NCI-H146 treated with DMSO at 0.1 percent for 48 hours (cell line): ENCODE data around the gene ARNT2.

Experiments
- DNase-seq: peaks from one replicate; lab custom pipeline; 2025; ENCODE audit not compliant: unreplicated experiment; lab: John Stamatoyannopoulos, UW

ARNT2 gene

DNA sequence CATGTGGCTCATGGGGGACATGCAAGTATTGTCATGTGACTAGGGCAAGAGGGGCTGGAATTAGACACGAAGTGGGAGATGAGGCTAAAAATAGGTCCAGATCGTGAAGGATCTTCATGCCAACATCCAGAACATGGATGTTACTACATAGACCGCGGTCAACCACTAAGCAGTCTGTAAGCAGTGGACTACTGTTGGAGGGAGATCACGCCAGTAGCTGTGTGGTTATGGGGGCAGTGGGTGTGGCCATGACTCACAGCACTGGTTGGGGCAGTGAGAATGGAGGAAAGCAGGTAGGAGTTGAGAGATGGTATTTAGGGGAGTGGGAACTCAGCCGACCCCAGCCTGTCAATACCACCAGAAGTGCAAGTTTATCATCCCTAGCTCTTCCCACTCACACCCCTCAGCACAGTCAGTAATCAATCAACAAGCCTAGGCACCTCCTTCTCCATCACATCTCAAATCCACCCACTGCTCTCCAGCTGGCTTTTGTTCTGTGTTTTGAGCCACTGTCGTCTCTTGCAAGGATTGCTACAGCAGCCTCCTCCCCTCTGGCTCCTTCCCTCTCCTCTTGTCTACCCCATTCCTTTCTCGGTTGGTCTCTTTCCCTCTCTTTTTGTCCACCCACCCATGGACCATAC lies 183.8 kb downstream of the ARNT2 start:
- DNase-seq = no peak

DNA sequence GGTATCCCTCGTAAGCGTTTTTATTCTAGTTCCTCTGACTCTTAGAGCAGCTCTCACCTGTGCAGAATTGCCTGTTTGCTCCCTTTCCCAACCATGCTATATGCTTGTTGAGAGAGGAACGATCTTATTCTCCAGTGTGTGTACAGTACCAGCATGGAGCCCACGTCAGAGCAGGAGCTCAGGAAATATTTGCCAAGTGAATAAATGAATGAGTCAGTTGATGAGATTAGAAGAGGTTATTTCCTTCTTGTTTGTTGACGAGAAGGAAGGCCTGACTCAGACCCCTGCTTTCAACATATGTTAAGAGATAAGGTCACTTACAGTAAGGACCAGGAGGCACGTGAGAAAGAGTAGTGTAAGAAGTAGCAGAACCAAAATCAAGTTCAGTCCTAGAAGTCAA lies 184.6 kb downstream of the ARNT2 start:
- DNase-seq = no peak

- no peak for DNase-seq
Observed at GRCh38 chr15:80590761-80591355, 186.7 kb downstream of the ARNT2 start.

GRCh38 chr15:80591471-80591870 lies 187.3 kb downstream of the ARNT2 start:
- no peak for DNase-seq

DNA sequence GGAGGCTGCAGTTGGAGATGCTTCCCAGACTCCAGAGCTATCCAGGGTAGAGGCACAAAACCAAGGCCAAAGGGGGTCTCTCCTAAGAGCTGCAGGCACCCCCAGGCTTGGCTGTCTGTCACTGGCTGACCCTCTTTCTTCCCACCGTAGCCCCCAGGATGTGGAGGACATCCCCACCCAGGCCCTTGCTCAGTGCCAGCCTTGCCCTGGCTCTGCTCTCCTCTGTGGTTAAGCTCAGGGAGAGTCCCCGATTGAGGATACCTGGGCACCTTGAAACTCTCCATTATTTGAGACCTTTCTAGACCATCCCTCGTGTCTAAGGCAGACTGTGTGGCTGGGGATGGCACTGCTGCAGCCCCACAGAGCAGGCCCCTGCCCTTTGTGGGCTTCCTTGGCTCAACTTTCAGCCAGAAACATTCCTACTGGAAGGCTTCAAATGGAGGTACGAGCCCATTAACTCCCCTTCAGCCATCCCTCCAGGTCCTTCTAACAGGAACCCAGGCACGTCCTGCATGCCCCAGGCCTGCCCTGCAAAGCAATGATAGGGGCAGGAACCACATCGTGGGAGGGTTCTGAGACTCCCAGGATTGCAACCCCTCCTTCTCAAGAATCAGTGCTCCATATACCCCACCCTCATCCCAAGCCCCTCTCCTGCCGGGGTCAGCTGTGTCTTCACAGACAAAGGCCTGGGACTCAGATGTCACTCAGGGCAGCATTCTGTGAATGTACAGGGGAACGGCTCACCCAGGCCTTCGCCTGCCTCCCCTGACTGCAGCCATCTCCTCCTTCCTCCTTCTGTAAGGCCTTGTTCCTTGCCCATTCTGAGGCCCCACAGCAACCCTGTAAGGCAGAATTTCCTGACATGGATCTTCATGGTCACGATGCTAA lies 188.0 kb downstream of the ARNT2 start:
- no peak for DNase-seq

GRCh38 chr15:80593486-80594030 lies 189.4 kb downstream of the ARNT2 start:
- DNase-seq = no peak

DNA sequence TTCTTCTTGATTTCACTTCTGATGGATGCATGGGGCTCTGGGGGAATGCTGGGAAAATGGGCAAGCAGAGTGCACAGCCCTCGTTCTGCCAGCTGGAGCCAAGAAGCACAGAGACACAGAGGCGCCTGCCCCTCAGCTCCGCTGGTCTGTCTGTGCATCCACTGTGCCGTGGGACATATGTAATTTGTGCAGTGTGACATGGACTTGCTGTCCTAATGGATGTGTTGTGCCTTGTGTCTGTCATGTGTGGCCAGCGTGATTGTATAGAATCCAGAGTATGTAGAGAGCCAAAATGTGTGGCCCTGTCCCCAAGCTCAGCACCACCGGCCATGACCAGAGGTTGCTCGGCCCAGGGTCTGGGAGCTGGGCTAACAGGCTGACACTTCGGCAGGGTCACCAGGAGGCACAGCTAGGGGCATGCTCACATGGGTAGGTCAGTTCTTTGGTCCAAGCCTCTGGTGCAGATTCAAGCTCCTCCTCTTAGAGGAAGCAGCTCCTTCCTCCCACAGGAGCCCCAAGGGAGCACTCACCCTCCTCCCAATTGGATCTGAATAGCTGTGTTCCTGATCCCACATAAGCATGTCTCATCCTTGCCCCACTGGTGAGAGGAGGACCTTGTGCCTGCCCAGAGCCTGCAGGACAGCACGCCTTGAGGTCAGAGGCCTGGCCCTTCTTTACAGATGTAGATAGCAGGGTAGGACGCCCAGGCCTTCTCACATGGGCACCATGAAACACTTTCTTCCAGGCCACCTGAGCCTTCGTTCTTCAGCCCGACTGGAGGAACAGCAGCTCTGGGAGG lies 190.1 kb downstream of the ARNT2 start:
- no peak for DNase-seq

GRCh38 chr15:80595396-80595795 lies 191.2 kb downstream of the ARNT2 start:
- DNase-seq = no peak

DNA sequence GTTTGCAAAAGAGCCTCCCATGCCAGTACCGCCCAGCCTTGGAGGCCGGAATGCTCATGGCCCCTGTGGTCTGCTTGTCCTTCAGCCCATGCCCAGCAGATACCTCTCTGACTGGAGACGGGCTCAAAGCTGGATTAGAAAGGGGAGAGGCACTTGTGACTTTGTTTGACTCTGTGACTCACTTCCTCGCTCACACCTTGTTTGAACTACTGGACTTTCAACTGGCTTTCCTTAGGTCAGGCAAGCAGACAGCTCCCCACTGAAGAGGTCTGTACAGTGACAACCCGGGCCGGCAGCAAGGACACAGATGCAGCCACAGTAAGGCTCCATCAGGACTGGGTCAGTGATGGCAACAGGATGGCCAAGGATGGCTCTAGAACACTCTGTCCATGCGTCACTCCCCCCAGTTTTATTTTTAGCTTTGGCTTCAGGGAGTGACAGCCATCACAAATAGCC lies 192.4 kb downstream of the ARNT2 start:
- no peak for DNase-seq

DNA sequence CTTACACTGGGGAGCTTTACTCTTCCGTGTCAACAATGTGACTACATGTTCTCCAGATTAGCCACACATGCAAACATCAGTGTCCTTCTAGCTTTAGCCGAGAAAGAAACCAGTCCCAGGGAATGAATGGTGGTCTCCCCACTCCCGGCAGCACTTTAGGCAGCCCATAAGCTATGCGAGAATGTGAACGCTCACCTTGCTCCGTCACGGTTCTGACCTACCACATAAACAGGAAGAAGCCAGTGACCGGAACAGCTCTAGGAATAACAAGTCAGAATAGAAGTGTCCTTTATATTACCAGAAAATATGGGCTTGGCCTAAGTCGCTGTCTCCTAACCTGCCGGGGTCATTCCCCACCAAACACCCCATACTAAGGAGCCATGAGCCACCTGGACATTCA lies 192.9 kb downstream of the ARNT2 start:
- DNase-seq = no peak

GRCh38 chr15:80599359-80599758 lies 195.2 kb downstream of the ARNT2 start:
- DNase-seq = no peak

DNA sequence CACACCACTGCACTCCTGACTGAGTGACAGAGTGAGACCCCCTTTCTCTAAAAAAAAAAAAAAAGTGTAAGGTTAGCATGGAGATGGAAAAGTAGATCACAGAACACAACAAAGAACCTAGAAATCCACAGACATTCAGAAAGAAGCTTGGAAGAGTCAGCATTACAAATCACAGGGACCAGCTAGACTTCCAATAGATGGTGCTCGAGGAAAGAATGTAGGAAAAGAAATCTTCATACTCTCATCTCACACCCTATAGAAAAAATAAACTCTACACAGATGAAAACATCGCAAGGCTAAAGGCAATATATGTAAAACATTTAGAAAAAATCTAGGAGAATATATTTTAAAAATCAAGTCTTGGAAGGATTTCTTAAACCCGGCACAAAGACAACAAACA lies 196.4 kb downstream of the ARNT2 start:
- no peak for DNase-seq

GRCh38 chr15:80601256-80601655 lies 197.1 kb downstream of the ARNT2 start:
- DNase-seq = no peak

DNA sequence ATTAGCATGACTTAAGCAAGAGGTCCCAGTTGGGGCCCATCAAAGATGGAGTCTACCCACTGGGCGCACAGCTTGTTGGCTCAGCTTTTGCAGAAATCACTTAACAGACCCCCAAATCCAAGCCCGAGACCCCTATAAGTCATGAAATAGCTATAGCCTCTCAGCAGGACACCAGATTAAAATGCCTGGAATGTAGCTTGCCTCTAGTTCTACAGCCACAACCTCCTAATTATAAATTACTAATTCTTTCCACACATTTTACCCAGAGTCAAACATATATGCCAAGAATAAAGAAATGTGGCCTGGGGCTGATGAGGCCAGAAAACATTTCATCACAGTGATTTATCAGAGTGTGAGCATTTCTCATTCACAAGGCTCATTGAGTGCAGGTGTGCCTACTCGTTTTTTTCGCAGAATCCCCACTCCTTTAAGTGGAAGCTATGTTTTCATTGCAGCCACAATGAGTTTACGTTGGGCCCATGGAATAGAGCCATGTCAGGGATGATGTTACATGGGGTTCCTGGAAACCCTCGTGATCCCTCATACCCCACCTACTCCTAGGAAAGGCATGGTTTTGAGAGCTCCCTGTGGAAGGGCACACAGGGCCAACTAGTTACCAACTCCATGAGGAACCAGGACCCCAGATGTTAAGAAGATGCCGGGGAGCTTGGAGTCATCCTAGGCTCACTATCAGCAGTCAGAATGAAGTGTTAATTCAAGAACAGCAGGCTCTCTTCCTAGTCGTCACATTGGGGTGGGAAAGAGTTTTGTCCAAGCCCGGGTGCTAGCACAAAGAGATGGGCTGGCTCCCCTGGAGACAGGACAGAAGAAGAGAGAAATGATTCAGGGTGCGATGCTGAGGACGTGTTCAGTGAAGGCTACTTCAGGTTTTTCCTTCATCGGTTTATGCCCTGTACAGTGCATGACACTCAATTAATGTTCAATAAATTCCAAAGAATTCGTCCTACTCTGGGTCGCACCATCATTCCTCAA lies 200.7 kb downstream of the ARNT2 start:
- DNase-seq = no peak

- no peak for DNase-seq
Observed at GRCh38 chr15:80605591-80606150, 201.5 kb downstream of the ARNT2 start.

GRCh38 chr15:80606511-80607071 lies 202.4 kb downstream of the ARNT2 start:
- no peak for DNase-seq

GRCh38 chr15:80607287-80607980 lies 203.3 kb downstream of the ARNT2 start:
- DNase-seq = no peak

- DNase-seq = peak; percentile 36
Observed at GRCh38 chr15:80608688-80609087, 204.5 kb downstream of the ARNT2 start.
